Thyroid gland (tissue), 4 donors: ENCODE results near the gene C6orf47.

Experiments used
- POLR2A ChIP-seq, 2 donors: fragments of 450-650 bp; IDR thresholded peaks; one replicate each; pipeline ENCODE4 v1.6.1; 2017; ENCODE audit warnings: antibody characterized with exemption in 2 of 2, mild to moderate bottlenecking in 2 of 2, moderate library complexity in 1 of 2
- TF ChIP-seq, protein P1 (sequence below), 6 experiments: fragments of 200-600 bp in 3 of 6; fragments of 450-650 bp in 3 of 6; sonication (generic) in 3 of 6; IDR thresholded peaks; one replicate each; pipeline ENCODE4 v1.5.1; 2016 to 2019; ENCODE audit warnings: antibody characterized with exemption in 6 of 6, mild to moderate bottlenecking in 2 of 6, inconsistent platforms in 1 of 6, moderate library complexity in 1 of 6

DNA sequence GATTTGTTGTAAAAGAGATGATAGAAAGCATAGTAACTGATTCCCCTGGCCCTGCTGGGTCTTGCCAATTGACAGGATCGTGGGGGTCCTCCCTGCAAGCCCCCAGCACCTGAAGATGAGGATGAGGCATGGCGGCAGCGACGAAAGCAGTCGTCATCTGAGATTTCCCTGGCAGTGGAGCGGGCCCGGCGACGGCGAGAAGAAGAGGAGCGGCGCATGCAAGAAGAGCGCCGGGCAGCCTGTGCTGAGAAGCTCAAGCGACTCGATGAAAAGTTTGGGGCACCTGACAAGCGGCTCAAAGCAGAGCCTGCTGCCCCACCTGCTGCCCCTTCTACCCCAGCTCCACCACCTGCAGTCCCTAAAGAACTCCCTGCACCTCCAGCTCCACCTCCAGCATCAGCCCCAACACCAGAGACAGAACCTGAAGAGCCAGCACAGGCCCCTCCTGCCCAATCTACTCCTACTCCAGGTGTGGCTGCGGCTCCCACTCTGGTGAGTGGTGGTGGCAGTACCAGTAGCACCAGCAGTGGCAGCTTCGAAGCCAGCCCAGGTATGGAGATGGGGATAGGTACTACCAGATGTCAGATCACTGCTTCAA is 32.8 kb downstream of the C6orf47 start:
- TF ChIP-seq, protein P1, sequence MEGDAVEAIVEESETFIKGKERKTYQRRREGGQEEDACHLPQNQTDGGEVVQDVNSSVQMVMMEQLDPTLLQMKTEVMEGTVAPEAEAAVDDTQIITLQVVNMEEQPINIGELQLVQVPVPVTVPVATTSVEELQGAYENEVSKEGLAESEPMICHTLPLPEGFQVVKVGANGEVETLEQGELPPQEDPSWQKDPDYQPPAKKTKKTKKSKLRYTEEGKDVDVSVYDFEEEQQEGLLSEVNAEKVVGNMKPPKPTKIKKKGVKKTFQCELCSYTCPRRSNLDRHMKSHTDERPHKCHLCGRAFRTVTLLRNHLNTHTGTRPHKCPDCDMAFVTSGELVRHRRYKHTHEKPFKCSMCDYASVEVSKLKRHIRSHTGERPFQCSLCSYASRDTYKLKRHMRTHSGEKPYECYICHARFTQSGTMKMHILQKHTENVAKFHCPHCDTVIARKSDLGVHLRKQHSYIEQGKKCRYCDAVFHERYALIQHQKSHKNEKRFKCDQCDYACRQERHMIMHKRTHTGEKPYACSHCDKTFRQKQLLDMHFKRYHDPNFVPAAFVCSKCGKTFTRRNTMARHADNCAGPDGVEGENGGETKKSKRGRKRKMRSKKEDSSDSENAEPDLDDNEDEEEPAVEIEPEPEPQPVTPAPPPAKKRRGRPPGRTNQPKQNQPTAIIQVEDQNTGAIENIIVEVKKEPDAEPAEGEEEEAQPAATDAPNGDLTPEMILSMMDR (IDR thresholded peaks at IDR 0.05): no peak
- TF ChIP-seq POLR2A (IDR thresholded peaks at IDR 0.05): no peak
